ENCODE results near the gene LONP2. TPM values are rescaled to one million over a fixed set of nuclear protein-coding genes. Genes with fewer than 3 reads are reported as not detected.

Gene LONP2
- total and polyA plus RNA-seq, 2 of the 13 experiments (the other 11 are each of a cell fraction or from before 2014, with no cell fraction given) = 39.2 to 63.3 TPM

DNA sequence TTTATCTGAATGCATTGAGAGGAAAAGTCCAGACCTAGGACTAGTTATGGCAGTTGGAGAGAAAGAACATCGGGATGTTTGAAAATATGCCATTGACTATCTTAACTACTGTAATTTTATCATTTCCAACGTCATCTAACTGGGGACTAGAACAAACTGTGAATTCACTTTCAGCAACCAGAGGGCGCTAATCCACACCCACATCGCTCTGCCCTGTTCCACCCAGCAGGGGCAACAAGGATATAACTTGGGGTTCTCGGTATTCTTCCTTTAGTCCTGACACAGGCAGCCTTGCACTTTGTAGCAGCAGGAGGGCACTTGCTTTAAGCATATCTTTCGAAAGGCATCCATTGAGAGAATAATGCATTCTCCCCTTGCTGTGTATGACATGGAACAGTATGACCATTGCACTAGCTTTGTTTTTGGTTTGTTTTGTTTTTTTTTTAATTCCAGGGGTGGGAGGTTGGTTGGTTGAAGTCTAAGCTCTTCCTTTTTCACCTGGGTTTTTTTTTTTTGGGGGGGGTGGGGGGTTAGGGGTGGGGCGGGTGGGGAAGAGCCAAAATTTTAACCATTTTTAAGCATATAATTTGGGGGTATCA is 109.6 kb downstream of the LONP2 start (continued):
- TF ChIP-seq, protein P1, sequence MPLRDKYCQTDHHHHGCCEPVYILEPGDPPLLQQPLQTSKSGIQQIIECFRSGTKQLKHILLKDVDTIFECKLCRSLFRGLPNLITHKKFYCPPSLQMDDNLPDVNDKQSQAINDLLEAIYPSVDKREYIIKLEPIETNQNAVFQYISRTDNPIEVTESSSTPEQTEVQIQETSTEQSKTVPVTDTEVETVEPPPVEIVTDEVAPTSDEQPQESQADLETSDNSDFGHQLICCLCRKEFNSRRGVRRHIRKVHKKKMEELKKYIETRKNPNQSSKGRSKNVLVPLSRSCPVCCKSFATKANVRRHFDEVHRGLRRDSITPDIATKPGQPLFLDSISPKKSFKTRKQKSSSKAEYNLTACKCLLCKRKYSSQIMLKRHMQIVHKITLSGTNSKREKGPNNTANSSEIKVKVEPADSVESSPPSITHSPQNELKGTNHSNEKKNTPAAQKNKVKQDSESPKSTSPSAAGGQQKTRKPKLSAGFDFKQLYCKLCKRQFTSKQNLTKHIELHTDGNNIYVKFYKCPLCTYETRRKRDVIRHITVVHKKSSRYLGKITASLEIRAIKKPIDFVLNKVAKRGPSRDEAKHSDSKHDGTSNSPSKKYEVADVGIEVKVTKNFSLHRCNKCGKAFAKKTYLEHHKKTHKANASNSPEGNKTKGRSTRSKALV (CRISPR knock-in tag; IDR thresholded peaks at IDR 0.05) = peak; percentile 46; the same call in 1 of the 2 replicates
- TF ChIP-seq ISL2 (CRISPR knock-in tag; IDR thresholded peaks at IDR 0.05) (0 out of 2 replicates have a peak, but pooled peaks have one; percentile 31), SOX5 (CRISPR knock-in tag; IDR thresholded peaks at IDR 0.05; ENCODE audit: borderline replicate concordance) (0 out of 2 replicates have a peak, but pooled peaks have one; percentile 12)
- TF ChIP-seq, protein P2, sequence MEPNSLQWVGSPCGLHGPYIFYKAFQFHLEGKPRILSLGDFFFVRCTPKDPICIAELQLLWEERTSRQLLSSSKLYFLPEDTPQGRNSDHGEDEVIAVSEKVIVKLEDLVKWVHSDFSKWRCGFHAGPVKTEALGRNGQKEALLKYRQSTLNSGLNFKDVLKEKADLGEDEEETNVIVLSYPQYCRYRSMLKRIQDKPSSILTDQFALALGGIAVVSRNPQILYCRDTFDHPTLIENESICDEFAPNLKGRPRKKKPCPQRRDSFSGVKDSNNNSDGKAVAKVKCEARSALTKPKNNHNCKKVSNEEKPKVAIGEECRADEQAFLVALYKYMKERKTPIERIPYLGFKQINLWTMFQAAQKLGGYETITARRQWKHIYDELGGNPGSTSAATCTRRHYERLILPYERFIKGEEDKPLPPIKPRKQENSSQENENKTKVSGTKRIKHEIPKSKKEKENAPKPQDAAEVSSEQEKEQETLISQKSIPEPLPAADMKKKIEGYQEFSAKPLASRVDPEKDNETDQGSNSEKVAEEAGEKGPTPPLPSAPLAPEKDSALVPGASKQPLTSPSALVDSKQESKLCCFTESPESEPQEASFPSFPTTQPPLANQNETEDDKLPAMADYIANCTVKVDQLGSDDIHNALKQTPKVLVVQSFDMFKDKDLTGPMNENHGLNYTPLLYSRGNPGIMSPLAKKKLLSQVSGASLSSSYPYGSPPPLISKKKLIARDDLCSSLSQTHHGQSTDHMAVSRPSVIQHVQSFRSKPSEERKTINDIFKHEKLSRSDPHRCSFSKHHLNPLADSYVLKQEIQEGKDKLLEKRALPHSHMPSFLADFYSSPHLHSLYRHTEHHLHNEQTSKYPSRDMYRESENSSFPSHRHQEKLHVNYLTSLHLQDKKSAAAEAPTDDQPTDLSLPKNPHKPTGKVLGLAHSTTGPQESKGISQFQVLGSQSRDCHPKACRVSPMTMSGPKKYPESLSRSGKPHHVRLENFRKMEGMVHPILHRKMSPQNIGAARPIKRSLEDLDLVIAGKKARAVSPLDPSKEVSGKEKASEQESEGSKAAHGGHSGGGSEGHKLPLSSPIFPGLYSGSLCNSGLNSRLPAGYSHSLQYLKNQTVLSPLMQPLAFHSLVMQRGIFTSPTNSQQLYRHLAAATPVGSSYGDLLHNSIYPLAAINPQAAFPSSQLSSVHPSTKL (CRISPR knock-in tag; IDR thresholded peaks at IDR 0.05) = peak; percentile 39
- TF ChIP-seq, protein P3, sequence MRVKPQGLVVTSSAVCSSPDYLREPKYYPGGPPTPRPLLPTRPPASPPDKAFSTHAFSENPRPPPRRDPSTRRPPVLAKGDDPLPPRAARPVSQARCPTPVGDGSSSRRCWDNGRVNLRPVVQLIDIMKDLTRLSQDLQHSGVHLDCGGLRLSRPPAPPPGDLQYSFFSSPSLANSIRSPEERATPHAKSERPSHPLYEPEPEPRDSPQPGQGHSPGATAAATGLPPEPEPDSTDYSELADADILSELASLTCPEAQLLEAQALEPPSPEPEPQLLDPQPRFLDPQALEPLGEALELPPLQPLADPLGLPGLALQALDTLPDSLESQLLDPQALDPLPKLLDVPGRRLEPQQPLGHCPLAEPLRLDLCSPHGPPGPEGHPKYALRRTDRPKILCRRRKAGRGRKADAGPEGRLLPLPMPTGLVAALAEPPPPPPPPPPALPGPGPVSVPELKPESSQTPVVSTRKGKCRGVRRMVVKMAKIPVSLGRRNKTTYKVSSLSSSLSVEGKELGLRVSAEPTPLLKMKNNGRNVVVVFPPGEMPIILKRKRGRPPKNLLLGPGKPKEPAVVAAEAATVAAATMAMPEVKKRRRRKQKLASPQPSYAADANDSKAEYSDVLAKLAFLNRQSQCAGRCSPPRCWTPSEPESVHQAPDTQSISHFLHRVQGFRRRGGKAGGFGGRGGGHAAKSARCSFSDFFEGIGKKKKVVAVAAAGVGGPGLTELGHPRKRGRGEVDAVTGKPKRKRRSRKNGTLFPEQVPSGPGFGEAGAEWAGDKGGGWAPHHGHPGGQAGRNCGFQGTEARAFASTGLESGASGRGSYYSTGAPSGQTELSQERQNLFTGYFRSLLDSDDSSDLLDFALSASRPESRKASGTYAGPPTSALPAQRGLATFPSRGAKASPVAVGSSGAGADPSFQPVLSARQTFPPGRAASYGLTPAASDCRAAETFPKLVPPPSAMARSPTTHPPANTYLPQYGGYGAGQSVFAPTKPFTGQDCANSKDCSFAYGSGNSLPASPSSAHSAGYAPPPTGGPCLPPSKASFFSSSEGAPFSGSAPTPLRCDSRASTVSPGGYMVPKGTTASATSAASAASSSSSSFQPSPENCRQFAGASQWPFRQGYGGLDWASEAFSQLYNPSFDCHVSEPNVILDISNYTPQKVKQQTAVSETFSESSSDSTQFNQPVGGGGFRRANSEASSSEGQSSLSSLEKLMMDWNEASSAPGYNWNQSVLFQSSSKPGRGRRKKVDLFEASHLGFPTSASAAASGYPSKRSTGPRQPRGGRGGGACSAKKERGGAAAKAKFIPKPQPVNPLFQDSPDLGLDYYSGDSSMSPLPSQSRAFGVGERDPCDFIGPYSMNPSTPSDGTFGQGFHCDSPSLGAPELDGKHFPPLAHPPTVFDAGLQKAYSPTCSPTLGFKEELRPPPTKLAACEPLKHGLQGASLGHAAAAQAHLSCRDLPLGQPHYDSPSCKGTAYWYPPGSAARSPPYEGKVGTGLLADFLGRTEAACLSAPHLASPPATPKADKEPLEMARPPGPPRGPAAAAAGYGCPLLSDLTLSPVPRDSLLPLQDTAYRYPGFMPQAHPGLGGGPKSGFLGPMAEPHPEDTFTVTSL (CRISPR knock-in tag; IDR thresholded peaks at IDR 0.05; ENCODE audit: borderline replicate concordance) = no peak
